ENCODE results near the gene HSD11B2.

The HSD11B2 gene

DNA sequence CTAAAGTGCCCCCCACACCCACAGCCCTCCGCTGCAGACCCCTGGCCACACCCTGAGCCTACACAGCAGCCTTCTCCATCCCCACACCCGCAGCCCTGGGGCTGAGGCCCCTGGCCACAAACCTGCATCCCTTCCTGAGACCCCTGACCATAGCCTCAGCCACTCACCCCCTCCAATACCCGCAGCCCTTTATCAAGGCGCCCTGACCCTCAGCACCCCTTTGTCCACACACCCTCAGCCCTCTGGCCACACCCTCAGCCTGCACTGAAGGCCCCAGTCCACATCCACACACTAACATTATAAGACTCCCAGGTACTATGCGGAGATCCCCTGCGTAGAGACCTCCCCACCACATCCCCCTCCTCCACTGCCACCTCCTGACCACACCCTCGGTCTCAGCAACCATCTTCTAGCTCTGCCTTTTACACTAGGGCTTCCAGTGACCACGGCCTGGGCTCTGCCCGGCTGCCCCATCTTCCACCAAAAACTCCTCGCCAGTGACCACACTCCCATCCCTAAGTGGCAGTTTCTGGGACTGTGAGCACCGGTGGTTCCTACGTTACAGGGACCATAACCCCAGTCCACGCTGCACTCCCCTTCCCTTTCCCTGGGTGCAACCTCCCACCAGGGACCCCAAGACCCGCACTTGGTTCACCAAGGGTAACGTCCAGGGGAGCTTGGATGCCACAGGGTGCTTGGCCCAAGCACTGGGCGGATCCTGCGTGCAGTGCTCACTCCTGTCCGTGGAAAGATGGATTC is 38.4 kb upstream of the HSD11B2 start:
- no peaks in the 10 kb centered on the region for H3K36me3 ChIP-seq (replicated peaks)
- in situ Hi-C loops (cut with HindIII; ENCODE audit: low pct_ligation_motif_present, low sequenced_read_pairs) = no loop called here
- peak overlapping the region; percentile 38 for H3K4me3 ChIP-seq (ENCODE audit: low read depth, low read length)
- DNase-seq = no peak
- no peak for TF ChIP-seq CTCF (IDR thresholded peaks at IDR 0.05; ENCODE audit: low read depth, low read length, missing control alignments)
- H3K27ac ChIP-seq = no peak overlapping the region
- peaks cover 4% of the 10 kb centered on the region for H3K27me3 ChIP-seq (replicated peaks)

DNA sequence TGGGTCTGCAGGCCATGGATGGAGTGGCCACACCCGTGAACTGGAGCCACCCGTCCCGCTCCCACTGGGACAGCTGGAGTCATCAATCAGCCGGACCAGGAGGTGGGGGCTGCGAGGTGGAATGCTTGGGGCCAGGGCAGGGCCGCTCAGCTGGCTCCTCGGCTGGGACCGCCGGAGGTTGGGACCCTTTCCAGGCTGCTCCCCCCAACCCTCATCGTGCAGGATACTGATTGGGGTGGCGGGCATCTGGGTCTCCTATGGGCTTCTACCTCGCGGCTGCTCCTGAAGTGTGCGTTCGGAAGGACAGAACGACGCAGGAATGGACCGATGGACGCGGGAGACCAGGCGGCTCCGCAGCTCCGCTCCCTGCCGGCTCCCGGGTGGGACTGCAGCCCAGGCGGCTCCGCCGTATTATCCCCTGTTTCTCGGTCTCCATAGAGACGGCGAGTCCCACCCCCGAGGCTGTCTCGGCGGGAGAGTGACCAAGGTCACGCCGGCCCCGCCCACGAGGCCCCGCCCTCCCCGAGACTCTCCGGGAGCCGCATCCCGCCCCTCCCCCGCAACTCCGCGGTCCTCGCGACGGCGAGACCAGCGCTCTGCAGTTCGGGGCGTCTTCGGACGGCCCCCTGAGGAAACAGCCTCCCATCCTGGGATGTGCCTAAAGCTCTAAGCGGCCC is 37.7 kb upstream of the HSD11B2 start, which contains the start of gene TPPP3:
Gene TPPP3 (minus strand): TSS at position 388 of the 677 bp plus-strand sequence. CDS start 2,387 bp downstream, outside the sequence.
- Histone ChIP-seq H3K27me3 (replicated peaks) (peaks cover 4% of the 10 kb centered on the region), H3K27ac (no peak within 1 kb of the TSS), H3K36me3 (replicated peaks) (no peaks in the 10 kb centered on the region), H3K4me3 (ENCODE audit: low read depth, low read length) (peak within 1 kb of the TSS; percentile 38)
- in situ Hi-C loops (cut with HindIII; ENCODE audit: low pct_ligation_motif_present, low sequenced_read_pairs) = no loop called here
- peak; percentile 83 for DNase-seq
- TF ChIP-seq CTCF (IDR thresholded peaks at IDR 0.05; ENCODE audit: low read depth, low read length, missing control alignments) = peak; percentile 84

- H3K4me3 ChIP-seq (ENCODE audit: low read depth, low read length) = peak overlapping the region; percentile 30
- no peaks in the 10 kb centered on the region for H3K36me3 ChIP-seq (replicated peaks)
- H3K27me3 ChIP-seq (replicated peaks) = peaks cover 4% of the 10 kb centered on the region
- H3K27ac ChIP-seq = no peak overlapping the region
- TF ChIP-seq CTCF (IDR thresholded peaks at IDR 0.05; ENCODE audit: low read depth, low read length, missing control alignments) = no peak
- no peak for DNase-seq
- in situ Hi-C loops (cut with HindIII; ENCODE audit: low pct_ligation_motif_present, low sequenced_read_pairs) = no loop called here
These were observed 37.1 kb upstream of the HSD11B2 start for GRCh38 chr16:67393788-67394154.

DNA sequence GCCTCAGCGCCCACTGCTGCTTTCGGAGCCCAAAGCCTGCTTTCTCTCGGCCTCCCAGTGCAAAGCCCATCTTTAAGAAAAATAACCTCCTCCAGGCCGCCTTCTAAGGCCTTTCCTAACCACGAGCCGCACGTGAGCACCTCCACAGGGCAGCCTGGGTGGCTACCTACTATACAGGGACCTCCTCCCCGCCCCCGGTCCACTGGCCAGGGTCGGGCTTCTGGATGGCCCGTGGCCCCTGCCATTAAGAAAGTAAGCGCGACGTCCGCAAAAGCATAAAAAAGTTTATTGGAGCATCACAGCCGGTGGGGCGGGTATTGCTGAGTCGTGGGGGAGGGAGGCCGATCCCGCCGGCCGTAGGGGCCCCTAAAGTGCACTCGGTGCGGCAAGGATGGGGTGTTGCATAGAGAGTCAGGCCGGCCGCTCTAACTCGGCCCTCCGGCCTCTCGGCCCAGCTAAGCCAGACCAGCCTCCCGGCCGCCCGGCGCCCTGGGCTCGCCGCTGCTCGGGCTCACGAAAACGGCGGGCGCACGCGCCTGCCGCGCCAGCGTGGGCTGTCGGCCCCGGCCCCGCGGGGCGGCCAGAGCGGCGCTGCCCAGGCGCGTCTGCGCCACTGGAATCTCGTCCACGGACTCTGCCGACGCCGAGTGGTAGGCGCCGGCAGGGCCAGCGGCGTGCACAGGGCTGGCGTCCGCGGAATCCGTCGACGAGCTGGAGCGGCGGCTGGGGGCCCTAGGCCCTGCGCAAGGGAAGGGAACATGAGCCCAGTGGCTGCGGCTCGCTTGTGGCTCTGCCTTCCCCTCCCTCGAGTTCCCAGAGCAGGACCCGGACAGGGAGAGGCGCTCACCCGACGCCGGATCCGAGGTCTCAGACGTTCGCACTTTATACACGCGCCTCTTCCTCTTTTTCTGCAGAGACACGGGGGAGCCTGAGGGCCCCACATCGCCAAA is 36.5 kb upstream of the HSD11B2 start:
- no peak for TF ChIP-seq CTCF (IDR thresholded peaks at IDR 0.05; ENCODE audit: low read depth, low read length, missing control alignments)
- Histone ChIP-seq H3K4me3 (ENCODE audit: low read depth, low read length) (no peak overlapping the region), H3K27ac (no peak overlapping the region), H3K27me3 (replicated peaks) (peaks cover 4% of the 10 kb centered on the region), H3K36me3 (replicated peaks) (no peaks in the 10 kb centered on the region)
- in situ Hi-C loops (cut with HindIII; ENCODE audit: low pct_ligation_motif_present, low sequenced_read_pairs) = no loop called here
- no peak for DNase-seq

DNA sequence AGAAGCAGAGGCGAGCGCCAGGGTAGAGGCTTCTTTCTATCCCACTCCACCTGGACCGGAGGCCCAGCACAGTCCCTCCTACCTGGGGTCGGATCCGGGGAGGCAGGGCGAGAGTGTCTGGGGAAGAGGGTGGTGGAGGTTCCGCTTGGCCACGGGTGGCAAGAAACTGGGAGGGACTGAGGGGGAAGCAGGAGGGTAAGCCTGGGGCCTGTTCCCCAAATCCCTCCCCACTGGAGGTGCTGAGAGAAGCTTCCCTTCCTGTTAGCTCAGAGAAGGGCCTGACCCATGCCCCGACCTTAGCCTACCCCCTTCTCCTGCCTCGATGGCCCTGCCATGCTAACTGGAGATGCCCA is 35.8 kb upstream of the HSD11B2 start:
- DNase-seq = no peak
- Histone ChIP-seq H3K4me3 (ENCODE audit: low read depth, low read length) (no peak overlapping the region), H3K36me3 (replicated peaks) (no peaks in the 10 kb centered on the region), H3K27ac (no peak overlapping the region), H3K27me3 (replicated peaks) (peaks cover 4% of the 10 kb centered on the region)
- no peak for TF ChIP-seq CTCF (IDR thresholded peaks at IDR 0.05; ENCODE audit: low read depth, low read length, missing control alignments)
- in situ Hi-C loops (cut with HindIII; ENCODE audit: low pct_ligation_motif_present, low sequenced_read_pairs) = no loop called here

Measured in brain microvascular endothelial cell (primary cell).